Prostate gland (tissue), 2 donors: ENCODE data around the gene IL17RD.

ENCODE experiments used
- POLR2A ChIP-seq: fragments of 450-650 bp; IDR thresholded peaks from one replicate; pipeline ENCODE4 v1.6.1; 2016; ENCODE audit warnings: antibody characterized with exemption, mild to moderate bottlenecking
- POLR2AphosphoS5 ChIP-seq: sonication (generic); formaldehyde crosslinking; IDR thresholded peaks from one replicate; pipeline ENCODE4 v1.6.1; 2017; ENCODE audit warnings: antibody characterized with exemption
- TF ChIP-seq, protein P1 (sequence below), 4 experiments: fragments of 200-600 bp in 2 of 4; fragments of 450-650 bp in 2 of 4; sonication (generic) in 2 of 4; IDR thresholded peaks; 1 replicate in 3 of 4; 2 replicates in 1 of 4; pipeline ENCODE4 v1.5.1; 2016 to 2019; ENCODE audit warnings: antibody characterized with exemption in 4 of 4, mild to moderate bottlenecking in 2 of 4, moderate library complexity in 2 of 4

DNA sequence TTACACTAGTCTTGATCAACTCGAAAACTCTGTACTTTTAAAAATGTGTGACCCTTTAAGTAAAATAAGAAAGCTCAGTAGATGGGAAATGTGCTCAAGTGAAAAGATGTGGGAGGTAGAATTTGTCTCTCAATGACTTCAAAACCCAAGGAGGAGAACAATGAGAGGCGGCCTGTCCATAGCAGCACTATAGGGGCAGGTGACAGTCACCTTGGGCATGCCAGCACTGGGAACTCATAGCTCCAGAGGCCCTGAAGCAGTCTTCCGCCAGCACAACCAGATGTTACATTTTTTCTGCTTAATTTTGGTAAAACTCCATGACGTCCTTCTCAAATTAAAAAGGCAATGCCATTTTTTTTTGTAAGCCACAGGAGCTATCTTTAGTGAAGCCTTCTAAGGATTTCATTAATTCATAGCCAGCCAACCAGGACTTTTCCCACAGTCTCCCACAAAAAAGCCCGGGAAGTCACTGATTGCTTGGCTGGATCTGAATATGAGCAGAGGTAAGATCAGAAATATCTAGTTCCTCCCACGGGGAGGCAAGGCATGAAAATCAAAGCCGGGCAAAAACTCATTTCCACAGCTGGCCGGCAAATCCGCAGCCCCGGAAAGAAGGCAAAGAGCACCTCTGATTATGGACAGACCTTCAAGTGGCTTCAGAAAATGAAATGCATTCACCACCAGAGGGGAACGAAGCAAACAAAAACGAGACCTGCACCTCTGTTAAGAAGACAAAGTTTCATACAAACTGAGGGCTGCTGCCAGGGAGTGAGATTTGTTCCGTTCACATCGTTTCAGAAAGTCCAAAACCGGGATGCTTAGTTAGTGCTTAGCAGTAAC is 10.5 kb downstream of the IL17RD start:
- TF ChIP-seq, protein P1, sequence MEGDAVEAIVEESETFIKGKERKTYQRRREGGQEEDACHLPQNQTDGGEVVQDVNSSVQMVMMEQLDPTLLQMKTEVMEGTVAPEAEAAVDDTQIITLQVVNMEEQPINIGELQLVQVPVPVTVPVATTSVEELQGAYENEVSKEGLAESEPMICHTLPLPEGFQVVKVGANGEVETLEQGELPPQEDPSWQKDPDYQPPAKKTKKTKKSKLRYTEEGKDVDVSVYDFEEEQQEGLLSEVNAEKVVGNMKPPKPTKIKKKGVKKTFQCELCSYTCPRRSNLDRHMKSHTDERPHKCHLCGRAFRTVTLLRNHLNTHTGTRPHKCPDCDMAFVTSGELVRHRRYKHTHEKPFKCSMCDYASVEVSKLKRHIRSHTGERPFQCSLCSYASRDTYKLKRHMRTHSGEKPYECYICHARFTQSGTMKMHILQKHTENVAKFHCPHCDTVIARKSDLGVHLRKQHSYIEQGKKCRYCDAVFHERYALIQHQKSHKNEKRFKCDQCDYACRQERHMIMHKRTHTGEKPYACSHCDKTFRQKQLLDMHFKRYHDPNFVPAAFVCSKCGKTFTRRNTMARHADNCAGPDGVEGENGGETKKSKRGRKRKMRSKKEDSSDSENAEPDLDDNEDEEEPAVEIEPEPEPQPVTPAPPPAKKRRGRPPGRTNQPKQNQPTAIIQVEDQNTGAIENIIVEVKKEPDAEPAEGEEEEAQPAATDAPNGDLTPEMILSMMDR (IDR thresholded peaks at IDR 0.05): no peak
- TF ChIP-seq POLR2A (no peak), POLR2AphosphoS5 (no peak)
